NCI-H2171 (cell line): ENCODE measurements around the gene FOSL2.

Source experiments
- DNase-seq: peaks from one replicate; lab custom pipeline; 2025; lab: John Stamatoyannopoulos, UW

Gene FOSL2

DNA sequence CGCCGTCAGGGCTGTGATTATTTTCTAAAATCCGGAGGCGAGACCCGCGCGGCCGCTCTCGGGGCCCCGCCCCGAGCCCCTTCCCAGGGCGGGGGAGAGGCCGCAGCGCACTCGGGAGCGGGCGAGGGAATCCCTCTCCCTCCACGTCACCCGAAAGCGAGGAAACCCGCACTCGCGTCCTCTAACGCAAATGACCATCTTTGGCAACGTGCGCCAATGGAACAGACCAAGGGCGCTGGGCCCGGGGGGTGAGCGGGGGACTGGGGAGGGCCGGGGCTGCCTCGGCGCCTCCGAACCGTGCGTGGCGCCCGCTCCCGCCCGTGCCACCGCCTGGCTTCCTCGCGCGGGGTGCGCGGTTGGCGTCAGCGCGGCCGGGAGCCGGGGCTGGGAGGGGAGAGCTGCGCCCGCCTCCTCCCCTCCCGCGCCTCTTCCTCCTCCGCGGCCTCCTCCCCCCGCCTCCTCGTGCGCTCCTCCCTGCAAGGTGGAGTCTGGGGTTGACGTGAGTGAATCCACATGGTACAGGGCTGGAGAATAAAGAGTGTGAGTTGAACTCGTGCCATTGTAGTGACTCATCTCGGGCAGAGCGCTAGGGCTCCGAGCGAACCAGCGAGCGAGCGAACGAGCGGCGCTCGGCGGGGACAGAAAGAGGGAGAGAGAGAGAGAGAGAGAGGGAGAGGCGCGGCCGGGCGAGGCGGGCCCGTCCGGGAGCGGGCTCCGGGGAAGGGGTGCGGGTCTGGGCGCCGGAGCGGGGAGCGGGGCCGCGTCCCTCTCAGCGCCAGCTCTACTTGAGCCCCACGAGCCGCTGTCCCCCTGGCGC lies at the start of gene FOSL2:
Gene FOSL2, plus strand, starts transcription at position 562 of the 817 bp plus-strand sequence. CDS start 863 bp downstream, outside the sequence.
- peak; percentile 98 for DNase-seq

DNA sequence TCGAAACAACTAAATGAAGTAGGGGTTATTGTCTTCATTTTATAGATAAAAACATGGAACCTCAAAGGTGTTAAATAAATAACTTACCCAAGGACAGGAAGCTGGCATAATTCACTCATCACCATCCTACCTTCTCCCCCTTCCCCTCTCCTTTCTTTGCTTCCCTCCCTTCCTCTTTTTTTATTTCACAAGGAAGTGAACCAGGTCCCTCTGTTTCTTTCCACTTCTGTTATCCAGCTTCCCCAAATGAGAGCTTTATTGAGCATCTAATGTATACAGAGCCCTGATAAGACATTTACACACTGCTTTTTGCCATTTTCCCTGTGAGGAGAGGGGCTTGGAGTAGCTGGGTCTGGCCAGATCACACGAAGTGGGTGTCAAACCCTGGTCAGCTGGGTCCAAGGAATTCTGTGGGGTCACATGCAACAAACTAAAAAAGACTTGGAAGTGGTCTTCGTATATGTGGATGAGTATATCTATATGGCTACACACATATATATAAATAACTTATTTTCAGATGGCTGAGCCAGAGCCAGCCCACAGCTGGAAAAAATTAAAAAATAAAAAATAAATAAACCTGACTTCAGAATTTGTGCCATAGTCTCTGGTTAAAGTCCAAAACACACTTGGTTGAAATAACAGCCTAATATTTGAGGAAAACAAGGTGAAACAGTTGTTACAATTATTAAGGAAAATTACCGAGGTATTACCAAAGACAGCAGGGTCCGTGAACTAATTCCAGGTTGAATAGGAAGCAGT lies 49.3 kb upstream of the FOSL2 start:
- DNase-seq: no peak

DNA sequence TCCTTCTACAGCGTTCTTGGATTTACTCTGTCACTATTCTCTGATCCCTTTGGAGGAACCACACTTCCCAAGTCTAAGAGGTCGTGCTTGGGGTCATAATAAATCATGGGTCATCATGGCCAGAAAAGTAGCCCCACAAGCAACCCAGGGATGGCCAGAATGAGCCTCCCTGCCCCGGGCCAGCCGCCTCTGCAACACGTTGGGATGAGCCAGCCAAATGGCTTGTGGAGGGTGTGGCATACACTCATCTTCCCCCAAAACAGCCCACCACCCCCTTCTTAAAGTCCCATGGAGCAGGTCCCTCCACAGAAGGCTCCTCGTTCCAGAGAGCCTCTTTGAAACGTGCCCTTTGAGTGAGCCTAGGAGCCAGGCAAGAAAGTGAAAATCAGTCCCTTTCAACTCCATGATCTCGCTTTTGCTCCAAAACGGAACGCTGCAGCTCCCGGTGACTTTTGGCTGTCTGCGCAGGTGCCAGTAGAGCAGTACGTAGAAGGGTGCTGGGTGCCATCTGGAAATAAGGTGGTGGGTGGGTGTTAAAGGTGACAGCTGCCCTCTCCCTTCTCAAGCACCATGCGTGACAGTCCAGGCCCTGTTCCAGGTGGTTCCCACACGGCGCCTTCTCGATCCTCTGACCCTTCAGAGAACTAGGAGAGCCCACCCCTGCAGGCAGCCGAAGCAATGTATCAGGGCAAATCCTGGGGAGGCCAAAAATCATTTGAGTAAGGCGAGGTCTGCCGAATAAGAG lies 48.5 kb upstream of the FOSL2 start:
- no peak for DNase-seq

DNA sequence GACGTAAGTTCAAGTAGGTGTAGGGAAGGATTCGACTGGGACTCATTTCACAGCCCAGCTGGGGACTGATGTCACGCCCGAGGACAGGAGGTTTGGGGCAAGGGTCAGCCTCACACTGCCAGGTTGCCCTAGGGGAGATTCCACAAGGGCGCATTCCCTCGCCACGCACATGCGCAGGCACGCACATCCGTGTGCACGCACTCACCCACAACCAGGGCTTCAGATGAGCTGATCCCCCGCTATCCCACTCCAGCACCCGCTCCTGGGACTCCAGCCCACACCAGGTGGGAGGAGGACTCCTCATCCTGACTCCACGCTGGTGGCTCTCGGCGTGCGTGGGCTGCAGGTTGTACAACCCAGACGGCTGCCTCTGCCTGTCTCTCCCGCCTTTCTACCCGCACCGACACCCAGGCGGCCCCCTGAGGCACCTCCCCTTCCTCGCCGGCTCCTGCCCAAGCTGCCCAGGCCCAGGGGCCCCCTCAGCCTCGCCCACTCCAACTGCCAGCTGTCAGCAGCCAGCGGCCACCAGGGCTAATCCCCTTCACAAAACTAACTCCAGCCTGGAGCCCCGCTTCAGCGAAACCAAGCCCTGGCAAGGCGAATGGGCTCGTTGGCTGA lies 47.8 kb upstream of the FOSL2 start:
- DNase-seq: no peak

DNA sequence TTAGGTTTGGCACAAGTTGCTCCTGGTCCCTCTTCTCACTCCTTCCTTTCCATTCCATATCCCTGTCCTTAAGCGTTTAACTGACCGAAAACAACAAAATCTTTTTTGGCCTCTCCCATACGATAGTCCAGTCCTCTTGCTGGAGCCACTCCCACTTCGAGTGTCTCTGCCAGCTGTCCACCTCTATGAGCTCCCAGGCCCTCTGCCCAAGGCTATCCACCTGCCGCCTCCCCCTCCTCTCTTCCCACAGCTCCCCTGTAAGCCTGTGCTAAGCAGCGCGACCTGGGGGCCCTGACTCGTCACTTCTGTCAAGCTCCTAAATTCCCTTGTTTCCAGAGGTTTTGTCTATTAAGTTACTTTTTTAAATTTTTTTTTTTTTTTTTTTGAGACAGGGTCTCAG lies 47.0 kb upstream of the FOSL2 start:
- DNase-seq: no peak

DNA sequence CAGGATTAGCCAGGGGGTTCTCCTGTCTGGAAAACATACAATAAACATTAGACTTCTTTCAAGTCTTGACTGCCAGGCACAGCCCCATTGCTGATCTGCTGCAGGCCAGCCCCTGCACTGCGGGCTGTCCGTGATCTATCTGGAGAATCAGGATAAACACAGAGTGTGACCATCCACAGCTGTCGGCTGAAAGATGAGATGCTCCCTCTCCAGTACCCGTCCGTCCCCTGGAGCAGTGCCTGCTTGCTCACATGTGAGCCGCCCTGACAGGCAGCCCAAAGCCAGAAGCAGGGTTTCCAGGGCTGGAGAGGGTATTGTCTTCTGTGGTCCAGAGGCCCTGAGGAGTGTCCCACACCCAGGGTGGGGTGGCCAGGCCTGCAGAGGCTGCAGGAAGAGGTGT lies 46.1 kb upstream of the FOSL2 start:
- DNase-seq: no peak

DNA sequence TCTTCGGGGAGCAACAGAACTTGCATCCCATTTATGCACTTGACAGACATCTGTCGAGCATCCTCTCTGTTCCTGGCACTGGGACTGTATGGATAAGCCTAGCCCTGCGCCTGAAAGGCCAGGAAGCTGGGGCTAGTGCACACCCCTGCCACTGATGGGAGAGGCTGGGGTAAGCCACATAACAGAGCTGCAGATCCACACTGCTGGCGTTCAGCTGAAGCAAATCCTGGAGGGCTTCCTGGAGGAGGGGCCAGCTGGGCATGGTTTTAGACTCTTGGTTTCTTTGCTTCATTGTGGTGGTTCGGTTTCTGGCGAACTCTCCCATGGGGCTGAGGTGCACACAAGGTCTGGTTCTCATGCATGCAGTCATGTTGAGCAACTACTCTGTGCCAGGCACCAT lies 45.5 kb upstream of the FOSL2 start:
- no peak for DNase-seq

DNA sequence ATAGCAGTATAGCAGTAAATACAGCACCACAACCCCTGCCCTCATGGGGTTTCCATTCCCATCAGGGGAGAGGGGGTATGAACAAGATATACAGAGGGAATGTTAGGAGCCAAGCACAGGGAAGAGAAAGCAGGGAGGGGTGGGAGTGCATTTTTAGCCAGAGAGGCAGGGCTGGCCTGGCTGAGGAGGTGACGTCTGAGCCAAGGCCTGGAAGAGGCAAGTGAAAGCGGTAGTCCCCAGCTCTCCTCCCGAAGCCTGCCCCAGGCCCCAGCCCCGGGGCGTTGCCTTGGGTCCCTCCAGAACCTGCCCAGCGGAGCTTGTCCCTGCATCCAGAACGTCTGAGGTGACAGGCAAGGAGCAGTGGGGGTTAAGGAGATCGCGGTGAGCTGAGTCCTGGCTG lies 45.1 kb upstream of the FOSL2 start:
- DNase-seq: no peak

DNA sequence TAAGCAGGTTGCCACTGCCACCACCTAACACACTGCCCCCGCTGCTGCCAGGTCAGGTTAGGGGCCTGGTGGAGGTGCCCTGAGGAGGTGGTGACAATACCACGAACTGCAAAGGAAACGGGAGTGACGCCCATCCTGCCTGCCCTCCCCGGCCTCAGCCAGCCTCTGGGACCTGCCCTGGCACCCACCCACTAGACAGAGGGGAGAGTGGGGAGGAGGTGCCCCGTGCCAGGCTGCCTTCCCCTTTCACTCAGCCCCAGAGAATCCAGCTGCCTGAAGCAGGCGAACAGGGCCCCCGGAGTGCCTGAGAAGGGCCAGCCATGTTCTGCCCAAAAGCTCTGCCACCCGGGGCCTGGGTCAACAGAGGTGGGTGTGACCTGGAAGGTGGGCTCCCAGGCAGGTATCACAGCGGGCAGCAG lies 44.5 kb upstream of the FOSL2 start:
- DNase-seq: no peak

DNA sequence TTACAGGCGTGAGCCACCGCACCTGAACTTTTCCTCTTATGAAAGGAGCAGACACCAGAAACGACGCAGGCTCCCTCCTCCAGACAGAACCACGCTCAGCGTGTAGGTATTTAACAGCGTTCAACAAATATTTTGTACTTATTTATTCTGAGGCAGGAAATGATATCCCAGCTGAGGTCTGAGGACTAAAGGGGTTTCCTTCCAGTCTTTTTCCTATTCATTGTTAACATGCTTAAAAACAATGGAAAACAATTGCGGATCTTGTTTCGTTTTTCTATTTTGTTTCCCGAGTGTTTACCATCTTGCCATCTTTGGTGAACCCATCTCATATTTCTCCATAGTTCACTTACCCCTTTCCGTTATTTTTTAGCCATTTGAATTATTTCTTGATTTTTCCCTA lies 43.7 kb upstream of the FOSL2 start:
- no peak for DNase-seq

DNA sequence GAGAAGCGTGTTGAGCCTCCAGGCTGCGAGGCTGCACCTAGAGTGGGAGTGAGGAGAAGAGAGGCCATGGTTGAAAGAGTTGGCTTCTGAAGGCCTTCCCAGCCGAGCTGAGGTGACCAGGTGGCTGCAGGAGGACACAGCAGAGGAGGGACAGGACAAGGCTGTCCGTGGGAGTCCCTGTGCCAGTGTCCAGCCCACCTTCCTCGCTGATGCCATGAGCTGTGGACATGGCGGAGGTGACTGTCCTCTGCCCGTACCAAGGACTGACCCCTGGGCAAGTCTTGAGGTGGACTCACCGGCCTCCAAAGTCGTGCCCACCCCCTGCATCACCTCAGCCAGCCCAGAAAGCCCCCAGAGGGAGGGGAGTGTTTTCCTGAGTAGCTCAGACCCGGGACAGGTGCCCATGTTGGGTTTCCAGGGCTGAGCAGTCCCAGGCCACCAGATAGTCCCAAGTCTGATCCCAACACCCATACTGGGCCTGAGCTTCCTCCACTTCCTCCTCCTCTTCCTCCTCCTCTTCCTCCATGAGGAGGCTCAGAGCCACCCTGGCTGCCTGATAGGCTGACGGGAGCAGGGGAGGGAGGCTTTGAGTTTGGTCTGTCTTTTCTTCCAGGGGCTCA lies 43.0 kb upstream of the FOSL2 start:
- no peak for DNase-seq

DNA sequence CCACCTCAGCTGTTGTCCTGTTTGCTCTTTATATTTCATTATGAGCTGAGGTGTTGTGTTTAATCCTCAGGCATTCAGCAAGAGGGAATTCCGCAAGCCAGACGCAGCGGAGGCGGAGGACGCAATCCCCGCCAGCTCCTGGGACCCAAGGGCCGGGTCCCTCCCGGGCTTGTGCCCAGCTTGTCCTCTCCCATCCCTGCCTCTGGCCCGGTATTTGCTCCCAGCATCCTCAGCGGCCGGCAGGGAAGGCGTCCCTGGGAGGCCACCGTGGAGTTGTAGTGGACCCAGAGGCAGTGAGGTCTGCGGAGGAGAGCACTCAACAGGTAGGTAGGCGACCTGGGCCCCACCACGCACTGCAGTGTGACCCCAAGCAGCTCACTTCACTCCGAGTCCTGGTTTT lies 42.5 kb upstream of the FOSL2 start:
- DNase-seq: no peak

DNA sequence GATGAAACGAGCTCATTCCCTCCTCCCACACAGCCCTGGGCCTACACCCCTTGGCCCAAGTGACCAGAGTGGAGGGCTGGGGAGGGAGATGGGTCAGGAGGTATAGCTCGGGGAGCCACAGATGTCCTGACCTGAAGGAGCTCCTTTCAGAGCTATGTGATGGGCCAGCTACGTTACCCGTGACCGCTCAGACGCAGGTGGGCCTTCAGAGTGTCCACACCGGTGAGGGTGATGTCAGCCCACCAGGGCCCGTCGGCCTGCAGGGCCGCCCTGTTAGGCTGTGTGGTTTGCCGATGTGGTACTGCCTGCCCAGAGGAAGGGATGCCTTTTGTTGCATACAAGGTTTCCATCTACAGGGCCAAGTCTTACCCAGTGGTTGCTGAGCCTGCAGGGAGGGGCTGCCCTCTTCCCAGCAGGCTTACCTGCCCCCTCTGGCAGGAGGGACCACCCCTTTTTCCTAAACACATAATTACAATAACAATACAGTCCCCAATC lies 41.8 kb upstream of the FOSL2 start:
- DNase-seq: no peak

DNA sequence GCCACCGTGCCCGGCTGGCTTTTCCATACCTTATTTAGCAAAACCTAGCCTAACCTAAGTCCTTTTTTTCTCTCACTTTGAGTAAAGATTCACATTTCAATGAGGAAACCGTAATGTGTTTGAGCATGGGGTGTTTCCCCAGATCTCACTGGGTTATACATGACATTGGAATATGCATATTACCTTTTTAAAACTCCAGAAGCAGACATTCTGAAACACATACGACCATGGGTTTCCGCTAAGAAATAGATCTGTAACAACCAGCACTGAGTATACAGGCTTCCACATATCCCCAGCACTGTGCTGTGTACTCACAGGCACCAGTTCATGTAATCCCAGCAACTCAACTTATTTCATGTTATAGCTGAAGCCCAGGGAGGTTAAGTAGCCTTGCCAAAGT lies 41.0 kb upstream of the FOSL2 start:
- no peak for DNase-seq

DNA sequence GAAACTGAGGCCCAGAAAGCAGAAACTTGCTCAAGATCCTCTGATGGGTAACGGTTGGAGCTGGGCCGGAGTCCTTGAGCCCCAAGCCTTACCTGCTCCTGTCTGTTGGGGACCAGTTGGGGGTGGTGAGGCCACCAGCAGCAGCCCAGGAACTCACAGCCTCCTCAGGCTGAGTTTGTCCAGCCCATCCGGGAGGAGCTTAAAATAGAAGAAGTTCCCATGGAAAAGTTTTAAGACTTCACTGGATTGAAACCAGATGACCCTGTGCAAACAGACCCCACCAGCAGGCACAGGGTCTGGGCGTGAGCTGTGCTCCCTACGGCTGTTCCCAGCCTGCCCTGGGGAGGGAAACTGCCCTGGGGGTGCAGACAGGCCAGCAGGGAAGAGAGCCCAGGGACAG lies 40.6 kb upstream of the FOSL2 start:
- DNase-seq: no peak

DNA sequence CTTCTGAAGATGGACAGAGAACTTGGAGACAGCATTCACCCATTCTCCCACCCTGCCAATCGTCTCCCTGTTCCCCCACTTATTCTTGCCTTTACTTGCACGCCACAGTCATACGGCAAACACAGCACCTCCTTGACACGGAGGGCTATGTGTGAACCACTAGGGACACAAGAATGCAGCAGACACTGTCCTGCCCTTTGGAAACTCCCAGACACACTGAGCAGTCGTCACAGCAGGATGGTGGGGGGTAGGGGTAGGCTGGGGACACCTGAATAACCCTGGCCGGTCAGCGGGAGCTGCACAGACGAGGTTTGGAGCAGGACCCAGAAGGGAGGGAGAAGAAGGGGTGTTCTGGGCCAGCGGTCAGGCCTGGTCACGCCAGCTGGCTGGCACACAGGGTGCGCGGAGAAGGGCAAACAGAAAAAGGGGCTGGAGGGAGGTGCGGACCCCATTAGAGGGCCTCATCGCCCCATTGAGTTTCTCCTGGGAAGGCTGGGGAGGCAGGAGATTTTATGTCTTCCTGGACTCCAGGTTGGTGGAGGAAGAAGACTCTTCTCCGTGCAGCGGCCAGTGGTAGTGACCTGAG lies 40.0 kb upstream of the FOSL2 start:
- DNase-seq: no peak

DNA sequence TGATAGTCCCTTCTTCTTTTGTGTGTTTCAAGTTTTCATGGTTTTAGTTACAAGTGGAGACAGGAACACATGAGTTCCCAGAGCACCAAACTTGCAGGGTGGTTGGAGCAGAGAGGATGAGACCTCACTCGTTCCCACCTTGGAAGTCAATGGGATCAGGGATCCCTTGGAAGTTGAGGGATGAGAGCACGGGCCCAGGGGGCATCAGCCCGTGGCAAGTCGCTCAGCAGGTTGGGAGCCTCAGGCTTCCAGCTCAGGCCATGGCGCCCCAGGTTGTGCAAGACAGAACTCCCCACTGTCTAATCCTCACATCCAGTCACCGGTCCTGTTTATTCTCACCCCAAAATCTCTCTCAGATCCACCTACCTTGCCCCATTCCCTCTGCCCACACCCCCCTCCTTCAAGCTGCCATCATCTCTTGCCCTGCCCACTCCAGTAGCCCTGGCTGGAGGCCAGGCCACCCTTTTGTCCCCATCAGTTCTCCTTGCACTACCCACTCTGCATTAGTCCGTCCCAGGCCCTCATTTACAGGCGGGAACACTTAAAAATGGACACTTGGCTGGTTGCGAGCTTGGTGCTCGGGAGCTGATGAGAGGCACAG lies 37.6 kb upstream of the FOSL2 start:
- DNase-seq: no peak

DNA sequence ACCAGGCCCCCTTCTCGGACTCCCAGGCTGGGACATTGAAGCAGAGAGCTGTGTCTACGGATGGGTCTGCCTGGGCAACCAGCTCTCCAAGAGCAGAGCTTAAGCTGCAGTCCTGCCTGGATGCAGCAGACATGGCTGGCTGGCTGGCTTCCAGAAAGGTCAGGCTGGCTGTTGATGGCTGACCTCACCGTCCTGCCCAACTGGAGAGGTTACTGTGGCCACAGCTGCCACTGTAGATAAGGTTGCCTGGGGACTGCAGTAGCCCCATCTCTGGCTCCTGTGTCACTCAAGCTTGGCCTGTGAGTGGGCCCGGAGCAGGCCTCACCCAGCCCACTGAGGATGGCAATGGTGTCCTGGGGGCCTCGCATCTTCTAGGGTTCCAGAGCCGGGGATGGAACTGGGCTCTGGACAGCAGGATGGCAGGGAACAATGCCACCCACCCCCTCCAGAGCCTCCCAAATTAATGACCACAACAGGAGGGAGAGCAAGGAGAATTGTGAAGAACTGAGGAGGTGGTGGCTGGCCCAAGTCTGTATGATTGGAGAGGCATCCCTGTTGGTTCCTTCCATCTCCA lies 37.0 kb upstream of the FOSL2 start:
- no peak for DNase-seq

DNA sequence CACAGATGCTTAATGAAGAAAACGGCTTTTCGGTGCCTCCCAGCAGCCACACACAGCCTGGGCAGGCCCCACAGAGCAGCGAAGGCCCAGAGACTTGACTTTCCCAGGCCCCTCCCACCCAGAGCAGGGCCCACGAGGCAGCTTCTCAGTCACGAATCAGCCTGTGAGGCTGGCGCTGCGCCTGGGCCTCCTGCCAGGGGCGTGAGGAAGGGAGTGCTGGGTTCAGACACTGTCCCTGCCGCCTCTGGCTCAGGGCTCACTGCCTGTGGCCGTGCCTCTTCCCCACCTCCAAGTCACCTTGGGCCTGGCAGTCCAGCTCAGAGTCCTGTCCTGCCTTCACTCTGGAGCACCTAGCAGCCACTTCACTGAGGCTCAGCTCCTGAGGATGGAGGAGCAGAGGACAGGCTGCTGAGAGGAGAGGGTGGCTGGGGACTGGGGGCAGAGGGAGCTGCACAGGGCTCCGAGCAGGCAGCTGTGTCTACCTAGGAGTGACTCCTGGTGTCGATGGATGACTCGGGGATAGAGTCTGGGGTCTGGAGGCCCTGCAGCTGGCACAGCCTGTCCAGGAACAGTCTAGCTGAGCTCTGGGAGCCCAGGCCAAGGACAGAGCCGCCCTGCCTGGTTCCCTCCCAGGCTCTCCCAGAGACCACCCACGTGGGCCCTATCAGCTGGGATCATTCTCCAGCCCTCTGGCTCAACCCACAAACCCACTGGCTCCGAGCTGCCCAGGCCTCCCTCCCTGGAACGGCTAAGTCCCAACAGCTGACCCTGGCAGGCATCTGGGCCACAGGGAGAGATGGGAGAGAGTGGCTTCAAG lies 36.4 kb upstream of the FOSL2 start:
- DNase-seq: no peak

DNA sequence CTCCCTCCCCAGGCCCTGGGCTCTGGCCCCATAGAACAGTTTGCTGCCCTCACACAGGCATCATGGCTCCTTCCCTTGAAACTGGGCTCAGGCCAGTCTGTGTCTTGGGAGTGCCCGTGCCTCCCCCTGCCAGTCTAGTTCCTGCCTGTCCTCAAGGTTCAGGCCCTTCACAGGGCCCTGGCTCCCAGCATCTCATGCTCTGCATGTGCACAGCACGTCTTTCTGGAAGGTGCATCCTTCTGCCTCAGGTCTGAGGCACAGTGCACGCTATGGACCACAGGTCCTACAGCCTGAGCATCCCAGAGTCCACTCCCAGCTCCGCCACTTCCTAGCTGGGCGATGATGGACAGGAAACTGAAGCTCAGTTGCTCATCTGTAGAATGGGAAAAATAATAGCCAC lies 35.6 kb upstream of the FOSL2 start:
- no peak for DNase-seq
